Measurements from ENCODE around the gene GAMT. TPM values are rescaled to one million over a fixed set of nuclear protein-coding genes. Genes with fewer than 3 reads are reported as not detected.
A peak's percentile ranks its signal among the peaks of the same experiment; 100 is the strongest.

The GAMT gene
- total and polyA plus RNA-seq, 2 of the 13 experiments (the other 11 are each of a cell fraction or from before 2014, with no cell fraction given): 115 to 124 TPM

DNA sequence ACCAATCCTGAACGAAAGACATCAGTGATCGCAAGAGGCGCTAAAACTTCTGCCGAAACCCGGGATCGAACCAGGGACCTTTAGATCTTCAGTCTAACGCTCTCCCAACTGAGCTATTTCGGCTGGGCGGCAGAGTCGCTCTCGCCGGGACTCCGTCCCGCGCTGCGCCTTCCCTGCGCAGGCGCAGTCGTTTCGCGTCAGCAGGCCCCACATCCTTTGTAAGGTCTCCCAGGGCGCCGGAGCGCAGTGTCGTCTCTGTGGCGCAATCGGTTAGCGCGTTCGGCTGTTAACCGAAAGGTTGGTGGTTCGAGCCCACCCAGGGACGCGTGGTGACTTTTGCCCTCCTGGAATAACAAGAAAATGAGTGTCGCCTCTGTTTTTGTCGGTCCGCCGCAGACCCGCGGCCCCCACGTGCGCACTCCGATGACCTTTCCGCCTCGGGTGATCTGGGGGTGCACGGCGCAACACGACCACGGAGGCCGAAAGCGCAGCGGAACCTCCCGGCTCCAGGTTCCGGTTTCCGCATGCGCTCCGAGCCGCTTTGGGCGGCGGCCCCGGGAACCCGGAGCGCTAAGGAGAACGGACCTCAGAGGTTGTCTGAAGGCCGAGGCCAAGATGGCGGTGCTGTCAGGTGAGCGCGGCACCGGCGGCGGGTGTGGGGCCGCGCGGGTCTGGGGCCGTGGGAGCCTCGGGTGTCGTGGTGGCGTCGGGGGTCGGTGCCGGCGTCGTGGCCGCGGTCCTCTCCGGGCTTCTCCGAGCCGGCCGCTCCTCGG, 17.8 kb downstream of the GAMT start, which contains the start of gene NDUFS7 (continued):
- TF ChIP-seq SMAD1 (CRISPR knock-in tag; IDR thresholded peaks at IDR 0.05; ENCODE audit: borderline replicate concordance, low read depth) (peak; percentile 97), NR2F2 (IDR thresholded peaks at IDR 0.05; ENCODE audit: borderline replicate concordance, low read depth) (peak; percentile 61; the same call in 1 of the 2 replicates), FOSL2 (CRISPR knock-in tag; IDR thresholded peaks at IDR 0.05) (peak; percentile 69; the same call in 1 of the 2 replicates), ZNF557 (CRISPR knock-in tag; IDR thresholded peaks at IDR 0.05) (peak; percentile 96), PHF5A (CRISPR knock-in tag; IDR thresholded peaks at IDR 0.05; ENCODE audit: low read depth, unreplicated experiment) (peak; percentile 95), PHF20 (CRISPR knock-in tag; IDR thresholded peaks at IDR 0.05) (peak; percentile 94), MYNN (CRISPR knock-in tag; IDR thresholded peaks at IDR 0.05; ENCODE audit: low read depth) (peak; percentile 90; the same call in 1 of the 2 replicates), ZNF563 (CRISPR knock-in tag; IDR thresholded peaks at IDR 0.05) (peak; percentile 97), ETV5 (CRISPR knock-in tag; IDR thresholded peaks at IDR 0.05; ENCODE audit: borderline replicate concordance) (peak; percentile 51; the same call in 1 of the 2 replicates), EZH2 (conservative IDR thresholded peaks at IDR 0.05; ENCODE audit: low read depth, low read length) (no peak), ZNF224 (CRISPR knock-in tag; IDR thresholded peaks at IDR 0.05) (peak; percentile 97)
- TF ChIP-seq, protein P1, sequence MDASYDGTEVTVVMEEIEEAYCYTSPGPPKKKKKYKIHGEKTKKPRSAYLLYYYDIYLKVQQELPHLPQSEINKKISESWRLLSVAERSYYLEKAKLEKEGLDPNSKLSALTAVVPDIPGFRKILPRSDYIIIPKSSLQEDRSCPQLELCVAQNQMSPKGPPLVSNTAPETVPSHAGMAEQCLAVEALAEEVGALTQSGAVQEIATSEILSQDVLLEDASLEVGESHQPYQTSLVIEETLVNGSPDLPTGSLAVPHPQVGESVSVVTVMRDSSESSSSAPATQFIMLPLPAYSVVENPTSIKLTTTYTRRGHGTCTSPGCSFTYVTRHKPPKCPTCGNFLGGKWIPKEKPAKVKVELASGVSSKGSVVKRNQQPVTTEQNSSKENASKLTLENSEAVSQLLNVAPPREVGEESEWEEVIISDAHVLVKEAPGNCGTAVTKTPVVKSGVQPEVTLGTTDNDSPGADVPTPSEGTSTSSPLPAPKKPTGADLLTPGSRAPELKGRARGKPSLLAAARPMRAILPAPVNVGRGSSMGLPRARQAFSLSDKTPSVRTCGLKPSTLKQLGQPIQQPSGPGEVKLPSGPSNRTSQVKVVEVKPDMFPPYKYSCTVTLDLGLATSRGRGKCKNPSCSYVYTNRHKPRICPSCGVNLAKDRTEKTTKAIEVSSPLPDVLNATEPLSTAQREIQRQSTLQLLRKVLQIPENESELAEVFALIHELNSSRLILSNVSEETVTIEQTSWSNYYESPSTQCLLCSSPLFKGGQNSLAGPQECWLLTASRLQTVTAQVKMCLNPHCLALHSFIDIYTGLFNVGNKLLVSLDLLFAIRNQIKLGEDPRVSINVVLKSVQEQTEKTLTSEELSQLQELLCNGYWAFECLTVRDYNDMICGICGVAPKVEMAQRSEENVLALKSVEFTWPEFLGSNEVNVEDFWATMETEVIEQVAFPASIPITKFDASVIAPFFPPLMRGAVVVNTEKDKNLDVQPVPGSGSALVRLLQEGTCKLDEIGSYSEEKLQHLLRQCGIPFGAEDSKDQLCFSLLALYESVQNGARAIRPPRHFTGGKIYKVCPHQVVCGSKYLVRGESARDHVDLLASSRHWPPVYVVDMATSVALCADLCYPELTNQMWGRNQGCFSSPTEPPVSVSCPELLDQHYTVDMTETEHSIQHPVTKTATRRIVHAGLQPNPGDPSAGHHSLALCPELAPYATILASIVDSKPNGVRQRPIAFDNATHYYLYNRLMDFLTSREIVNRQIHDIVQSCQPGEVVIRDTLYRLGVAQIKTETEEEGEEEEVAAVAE (CRISPR knock-in tag; IDR thresholded peaks at IDR 0.05; ENCODE audit: borderline replicate concordance): peak; percentile 75; the same call in 1 of the 2 replicates
- TF ChIP-seq, protein P2, sequence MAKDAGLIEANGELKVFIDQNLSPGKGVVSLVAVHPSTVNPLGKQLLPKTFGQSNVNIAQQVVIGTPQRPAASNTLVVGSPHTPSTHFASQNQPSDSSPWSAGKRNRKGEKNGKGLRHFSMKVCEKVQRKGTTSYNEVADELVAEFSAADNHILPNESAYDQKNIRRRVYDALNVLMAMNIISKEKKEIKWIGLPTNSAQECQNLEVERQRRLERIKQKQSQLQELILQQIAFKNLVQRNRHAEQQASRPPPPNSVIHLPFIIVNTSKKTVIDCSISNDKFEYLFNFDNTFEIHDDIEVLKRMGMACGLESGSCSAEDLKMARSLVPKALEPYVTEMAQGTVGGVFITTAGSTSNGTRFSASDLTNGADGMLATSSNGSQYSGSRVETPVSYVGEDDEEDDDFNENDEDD (CRISPR knock-in tag; IDR thresholded peaks at IDR 0.05; ENCODE audit: borderline replicate concordance): peak; percentile 41; the same call in 1 of the 2 replicates
- TF ChIP-seq, protein P3, sequence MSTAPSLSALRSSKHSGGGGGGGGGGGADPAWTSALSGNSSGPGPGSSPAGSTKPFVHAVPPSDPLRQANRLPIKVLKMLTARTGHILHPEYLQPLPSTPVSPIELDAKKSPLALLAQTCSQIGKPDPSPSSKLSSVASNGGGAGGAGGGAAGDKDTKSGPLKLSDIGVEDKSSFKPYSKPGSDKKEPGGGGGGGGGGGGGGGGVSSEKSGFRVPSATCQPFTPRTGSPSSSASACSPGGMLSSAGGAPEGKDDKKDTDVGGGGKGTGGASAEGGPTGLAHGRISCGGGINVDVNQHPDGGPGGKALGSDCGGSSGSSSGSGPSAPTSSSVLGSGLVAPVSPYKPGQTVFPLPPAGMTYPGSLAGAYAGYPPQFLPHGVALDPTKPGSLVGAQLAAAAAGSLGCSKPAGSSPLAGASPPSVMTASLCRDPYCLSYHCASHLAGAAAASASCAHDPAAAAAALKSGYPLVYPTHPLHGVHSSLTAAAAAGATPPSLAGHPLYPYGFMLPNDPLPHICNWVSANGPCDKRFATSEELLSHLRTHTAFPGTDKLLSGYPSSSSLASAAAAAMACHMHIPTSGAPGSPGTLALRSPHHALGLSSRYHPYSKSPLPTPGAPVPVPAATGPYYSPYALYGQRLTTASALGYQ (CRISPR knock-in tag; IDR thresholded peaks at IDR 0.05): peak; percentile 90
- TF ChIP-seq, protein P4, sequence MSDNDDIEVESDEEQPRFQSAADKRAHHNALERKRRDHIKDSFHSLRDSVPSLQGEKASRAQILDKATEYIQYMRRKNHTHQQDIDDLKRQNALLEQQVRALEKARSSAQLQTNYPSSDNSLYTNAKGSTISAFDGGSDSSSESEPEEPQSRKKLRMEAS (IDR thresholded peaks at IDR 0.05): peak; percentile 88
- TF ChIP-seq, protein P5, sequence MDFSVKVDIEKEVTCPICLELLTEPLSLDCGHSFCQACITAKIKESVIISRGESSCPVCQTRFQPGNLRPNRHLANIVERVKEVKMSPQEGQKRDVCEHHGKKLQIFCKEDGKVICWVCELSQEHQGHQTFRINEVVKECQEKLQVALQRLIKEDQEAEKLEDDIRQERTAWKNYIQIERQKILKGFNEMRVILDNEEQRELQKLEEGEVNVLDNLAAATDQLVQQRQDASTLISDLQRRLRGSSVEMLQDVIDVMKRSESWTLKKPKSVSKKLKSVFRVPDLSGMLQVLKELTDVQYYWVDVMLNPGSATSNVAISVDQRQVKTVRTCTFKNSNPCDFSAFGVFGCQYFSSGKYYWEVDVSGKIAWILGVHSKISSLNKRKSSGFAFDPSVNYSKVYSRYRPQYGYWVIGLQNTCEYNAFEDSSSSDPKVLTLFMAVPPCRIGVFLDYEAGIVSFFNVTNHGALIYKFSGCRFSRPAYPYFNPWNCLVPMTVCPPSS (IDR thresholded peaks at IDR 0.05): no peak
- TF ChIP-seq, protein P6, sequence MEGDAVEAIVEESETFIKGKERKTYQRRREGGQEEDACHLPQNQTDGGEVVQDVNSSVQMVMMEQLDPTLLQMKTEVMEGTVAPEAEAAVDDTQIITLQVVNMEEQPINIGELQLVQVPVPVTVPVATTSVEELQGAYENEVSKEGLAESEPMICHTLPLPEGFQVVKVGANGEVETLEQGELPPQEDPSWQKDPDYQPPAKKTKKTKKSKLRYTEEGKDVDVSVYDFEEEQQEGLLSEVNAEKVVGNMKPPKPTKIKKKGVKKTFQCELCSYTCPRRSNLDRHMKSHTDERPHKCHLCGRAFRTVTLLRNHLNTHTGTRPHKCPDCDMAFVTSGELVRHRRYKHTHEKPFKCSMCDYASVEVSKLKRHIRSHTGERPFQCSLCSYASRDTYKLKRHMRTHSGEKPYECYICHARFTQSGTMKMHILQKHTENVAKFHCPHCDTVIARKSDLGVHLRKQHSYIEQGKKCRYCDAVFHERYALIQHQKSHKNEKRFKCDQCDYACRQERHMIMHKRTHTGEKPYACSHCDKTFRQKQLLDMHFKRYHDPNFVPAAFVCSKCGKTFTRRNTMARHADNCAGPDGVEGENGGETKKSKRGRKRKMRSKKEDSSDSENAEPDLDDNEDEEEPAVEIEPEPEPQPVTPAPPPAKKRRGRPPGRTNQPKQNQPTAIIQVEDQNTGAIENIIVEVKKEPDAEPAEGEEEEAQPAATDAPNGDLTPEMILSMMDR (CRISPR knock-in tag; IDR thresholded peaks at IDR 0.05): peak; percentile 48

Measured in HepG2 (cell line).